B cell (primary cell): Measurements from ENCODE around the gene CCL7. TPM values are rescaled to one million over a fixed set of nuclear protein-coding genes. Genes with fewer than 3 reads are reported as not detected.

Experiments used
- ATAC-seq: fragments of 200-7000 bp; cut with Tn5 transposase; one replicate; pipeline ENCODE4 v1.10.0; 2021; ENCODE audit warnings: low read depth, mild to moderate bottlenecking, moderate number of reproducible peaks, moderate library complexity
- CTCF ChIA-PET: fragments of 350-600 bp; sonication (Branson Sonifier 250); formaldehyde crosslinking; loops from one replicate; lab custom pipeline; 2021; ENCODE audit warnings: antibody characterized with exemption, inconsistent platforms; lab: Charles Lee
- POLR2A ChIA-PET: fragments of 350-600 bp; sonication (Branson Sonifier 250); formaldehyde crosslinking; loops from one replicate; lab custom pipeline; 2021; ENCODE audit warnings: antibody characterized with exemption; lab: Charles Lee
- DNase-seq: peaks from one replicate; pipeline ENCODE4 v3.0.0; 2013
- H2AFZ ChIP-seq: 2 replicates; pipeline ENCODE4 v1.6.1; 2012; ENCODE audit warnings: mild to moderate bottlenecking, low read depth, low read length; ENCODE audit not compliant: insufficient read depth, poor library complexity, severe bottlenecking
- H3K27ac ChIP-seq, 2 donors: 1 replicate in 1 of 2; 2 replicates in 1 of 2; pipeline ENCODE4 v1.5.1; 2012 to 2013; ENCODE audit warnings: low read length in 2 of 2, mild to moderate bottlenecking in 2 of 2, moderate library complexity in 1 of 2
- H3K27me3 ChIP-seq, 4 experiments: fragments of 200-600 bp in 1 of 4; sonication (generic) in 1 of 4; replicated peaks in 1 of 4; 1 replicate in 2 of 4; 2 replicates in 2 of 4; pipeline versions ENCODE4 v1.6.1 to v1.7.0; 2013 to 2016; ENCODE audit warnings: low read length in 3 of 4, mild to moderate bottlenecking in 2 of 4, mixed read lengths in 1 of 4, moderate library complexity in 1 of 4; ENCODE audit not compliant: insufficient read depth in 4 of 4, control insufficient read depth in 3 of 4; ENCODE audit errors: control extremely low read depth in 1 of 4
- H3K36me3 ChIP-seq, 2 experiments: replicated peaks in 1 of 2; 1 replicate in 1 of 2; 2 replicates in 1 of 2; pipeline versions ENCODE4 v1.6.1 to v1.7.1; 2013; ENCODE audit warnings: low read length in 1 of 2; ENCODE audit not compliant: insufficient read depth in 2 of 2, control insufficient read depth in 1 of 2; ENCODE audit errors: control extremely low read depth in 1 of 2, extremely low read depth in 1 of 2
- H3K4me1 ChIP-seq, 2 donors: fragments of 200-600 bp in 1 of 2; sonication (generic) in 1 of 2; 1 replicate in 1 of 2; 2 replicates in 1 of 2; pipeline versions ENCODE4 v1.5.1 to v1.6.1; 2013 to 2017; ENCODE audit warnings: low read length in 2 of 2; ENCODE audit not compliant: control insufficient read depth in 2 of 2, insufficient read depth in 2 of 2
- H3K4me2 ChIP-seq: replicated peaks from 2 replicates; pipeline ENCODE3; 2012; ENCODE audit warnings: mild to moderate bottlenecking, low read depth, low read length; ENCODE audit not compliant: poor library complexity, severe bottlenecking
- H3K4me3 ChIP-seq, 5 experiments: fragments of 200-600 bp in 1 of 5; sonication (generic) in 1 of 5; 1 replicate in 3 of 5; 2 replicates in 2 of 5; pipeline versions ENCODE4 v1.5.1 to v1.7.0; 2011 to 2016; ENCODE audit warnings: low read length in 4 of 5, mild to moderate bottlenecking in 4 of 5, low read depth in 2 of 5, control low read depth in 1 of 5, moderate library complexity in 1 of 5; ENCODE audit not compliant: insufficient read depth in 1 of 5; ENCODE audit errors: control extremely low read depth in 1 of 5, extremely low read depth in 1 of 5
- H3K79me2 ChIP-seq: fragments of 200-600 bp; sonication (generic); one replicate; pipeline ENCODE4 v1.6.0; 2016; ENCODE audit warnings: low read length; ENCODE audit not compliant: control insufficient read depth, insufficient read depth
- H3K9ac ChIP-seq: fragments of 200-600 bp; sonication (generic); 2 replicates; pipeline ENCODE4 v1.6.1; 2017; ENCODE audit warnings: mild to moderate bottlenecking, low read length, moderate library complexity
- H3K9me3 ChIP-seq, 3 donors: one replicate each; pipeline versions ENCODE4 v1.6.1 to v1.7.1; 2013; ENCODE audit warnings: low read length in 2 of 3; ENCODE audit not compliant: control insufficient read depth in 2 of 3, insufficient read depth in 1 of 3; ENCODE audit errors: control extremely low read depth in 1 of 3
- H4K20me1 ChIP-seq: 2 replicates; pipeline ENCODE4 v1.6.0; 2012; ENCODE audit warnings: mild to moderate bottlenecking, low read length; ENCODE audit not compliant: insufficient read depth, control insufficient read depth, poor library complexity, severe bottlenecking
- H3K27ac Mint-ChIP-seq: one replicate; pipeline ENCODE4 v1.8.0; 2021; ENCODE audit warnings: mixed read lengths
- H3K27me3 Mint-ChIP-seq: one replicate; pipeline ENCODE4 v1.8.0; 2021; ENCODE audit warnings: mixed read lengths
- H3K4me1 Mint-ChIP-seq: one replicate; pipeline ENCODE4 v1.8.0; 2021; ENCODE audit warnings: mixed read lengths
- H3K4me3 Mint-ChIP-seq: one replicate; pipeline ENCODE4 v1.8.0; 2021; ENCODE audit warnings: mixed read lengths
- H3K9me3 Mint-ChIP-seq: one replicate; pipeline ENCODE4 v1.8.0; 2022; ENCODE audit warnings: mixed read lengths; ENCODE audit not compliant: insufficient read depth
- CTCF ChIP-seq: fragments of 200-600 bp; IDR thresholded peaks from one replicate; pipeline ENCODE4 v1.8.0; 2022; ENCODE audit warnings: antibody characterized with exemption, mild to moderate bottlenecking
- EZH2 ChIP-seq: IDR thresholded peaks from 2 replicates; pipeline ENCODE4 v1.6.1; 2012; ENCODE audit warnings: borderline replicate concordance, low read depth, mild to moderate bottlenecking, moderate library complexity, low read length; ENCODE audit not compliant: insufficient read depth, poor library complexity, severe bottlenecking
- WGBS: methylation state at CpG from one replicate; pipeline ENCODE4 v1.1.5; 2013; ENCODE audit warnings: missing lambda C conversion rate; ENCODE audit not compliant: insufficient coverage; 5-methylcytosine and 5-hydroxymethylcytosine counted together
- intact Hi-C: fragments of 100-400 bp; cut with micrococcal nuclease; formaldehyde crosslinking; loops from one replicate; pipeline ENCODE4 v1.10.0; 2022
- polyA plus RNA-seq: library from polyadenylated mRNA; depleted of rRNA; stranded (reverse); fragments of >200 nt; gene quantifications from 2 replicates; pipeline ENCODE4 v1.2.3, GENCODE V29; 2012
- total RNA-seq, 2 donors: library from RNA; stranded (reverse); fragments of 120-200 nt in 1 of 2; gene quantifications; 1 replicate in 1 of 2; 2 replicates in 1 of 2; pipeline versions ENCODE4 v1.2.3 to v1.2.4, GENCODE V29; 2013 to 2022

The CCL7 gene
- total and polyA plus RNA-seq, 2 donors (not counting 1 experiment from before 2014, with no cell fraction given), result not detected

GRCh38 chr17:34265711-34266110 lies 4.3 kb upstream of the CCL7 start:
- H2AFZ ChIP-seq, result no peak overlapping the region
- POLR2A ChIA-PET, result no interaction called here
- H3K27me3 ChIP-seq, result peaks cover 0 to 8% (median 4%) of the 10 kb centered on the region in 4 experiments
- ATAC-seq (no peak), DNase-seq (no peak)
- no peak for TF ChIP-seq CTCF
- no peak for TF ChIP-seq EZH2
- no peaks in the 10 kb centered on the region for H3K9me3 ChIP-seq
- no peak overlapping the region for H3K27ac ChIP-seq
- H3K9ac ChIP-seq, result no peak overlapping the region
- intact Hi-C loops, result no loop called here
- H3K4me3 ChIP-seq, result no peak overlapping the region
- H3K4me1 ChIP-seq, result no peaks in the 10 kb centered on the region
- Mint-ChIP-seq H3K27ac (no peak overlapping the region), H3K4me3 (no peak overlapping the region), H3K9me3 (no peaks in the 10 kb centered on the region), H3K4me1 (no peaks in the 10 kb centered on the region), H3K27me3 (peaks cover 55% of the 10 kb centered on the region)
- WGBS, result 50% methylated on average over 1 of the region's 3 CpGs
- no peaks in the 10 kb centered on the region for H3K36me3 ChIP-seq
- no peak overlapping the region for H3K4me2 ChIP-seq
- no peaks in the 10 kb centered on the region for H4K20me1 ChIP-seq
- no peaks in the 10 kb centered on the region for H3K79me2 ChIP-seq
- CTCF ChIA-PET, result no interaction called here

- Mint-ChIP-seq H3K4me3 (no peak overlapping the region), H3K9me3 (no peaks in the 10 kb centered on the region), H3K27ac (no peak overlapping the region), H3K27me3 (peaks cover 67% of the 10 kb centered on the region), H3K4me1 (no peaks in the 10 kb centered on the region)
- WGBS, result no CpG with 5 or more reads among the region's 1 CpG
- no peaks in the 10 kb centered on the region for H3K4me1 ChIP-seq
- TF ChIP-seq EZH2, result no peak
- TF ChIP-seq CTCF, result no peak
- ATAC-seq (no peak), DNase-seq (no peak)
- no peaks in the 10 kb centered on the region for H3K36me3 ChIP-seq
- H2AFZ ChIP-seq, result no peak overlapping the region
- no peak overlapping the region for H3K9ac ChIP-seq
- no peak overlapping the region for H3K4me3 ChIP-seq
- peaks cover 0 to 9% (median 7%) of the 10 kb centered on the region in 4 experiments for H3K27me3 ChIP-seq
- no peaks in the 10 kb centered on the region for H4K20me1 ChIP-seq
- H3K4me2 ChIP-seq, result no peak overlapping the region
- no peaks in the 10 kb centered on the region for H3K79me2 ChIP-seq
- no peak overlapping the region for H3K27ac ChIP-seq
- ChIA-PET CTCF (no interaction called here), POLR2A (no interaction called here)
- H3K9me3 ChIP-seq, result no peaks in the 10 kb centered on the region
- intact Hi-C loops, result no loop called here
Measured at GRCh38 chr17:34275881-34276280, 5.9 kb downstream of the CCL7 start.
